Measurements from ENCODE around the gene NOC4L. TPM values are rescaled to one million over a fixed set of nuclear protein-coding genes. Genes with fewer than 3 reads are reported as not detected.

Gene NOC4L
- total RNA-seq, 1 experiment from 2014 or later, result 29.8 TPM

DNA sequence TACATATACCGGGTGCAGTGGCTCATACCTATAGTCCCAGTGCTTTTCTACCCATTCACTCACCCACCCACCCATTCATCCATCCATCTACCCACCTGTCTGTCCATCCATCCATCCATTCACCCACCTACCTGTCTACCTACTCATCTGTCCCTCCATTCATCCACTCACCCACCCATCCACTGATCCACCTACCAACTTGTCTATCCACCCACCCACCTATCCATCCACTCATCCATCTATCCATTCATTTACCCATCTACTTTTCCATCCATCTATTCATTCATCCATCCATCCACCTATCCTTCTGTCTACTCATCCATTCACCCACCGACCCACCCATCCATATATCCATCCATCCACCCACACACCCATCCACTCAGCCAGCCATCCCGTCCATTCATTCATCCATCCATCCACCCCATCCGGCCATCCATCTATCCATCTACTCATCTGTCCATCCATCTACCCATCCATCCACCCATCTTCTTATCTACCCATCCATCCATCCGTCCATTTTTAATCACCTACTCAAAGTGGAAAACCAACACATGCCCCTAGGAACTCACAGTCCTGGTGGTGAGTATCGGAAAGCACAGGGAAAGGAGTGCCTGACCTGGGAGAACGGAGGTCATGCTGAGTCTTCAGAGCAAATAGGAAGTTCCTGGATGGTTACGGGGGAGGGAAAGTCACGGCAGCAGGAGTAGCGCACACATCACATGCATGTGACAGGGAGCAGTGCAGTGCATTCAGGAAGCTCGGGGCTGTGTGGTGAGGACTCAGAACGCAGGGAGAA lies 20.1 kb upstream of the NOC4L start:
- no peak overlapping the region for H3K4me3 ChIP-seq (ENCODE audit: low read depth in 2 of 2, low read length in 2 of 2)
- no peaks in the 10 kb centered on the region for H3K27me3 ChIP-seq (ENCODE audit: control insufficient read depth, insufficient read depth, low read length)
- POLR2A ChIA-PET, result no interaction called here
- DNase-seq (ENCODE audit: low read depth, low spot score) (no peak), ATAC-seq (no peak)
- CTCF ChIA-PET, result interaction anchor here (0.6 kb wide), 1 partner anchor 93 kb away, joined by 3 read pairs; no protein-coding TSS in a partner anchor
- intact Hi-C loops (cut with micrococcal nuclease; ENCODE audit: unreplicated experiment) (no loop called here), in situ Hi-C loops (cut with HindIII; ENCODE audit: low pct_unique_long_range_greater_than_20kb, low sequenced_read_pairs) (no loop called here)
- BruUV-seq (replicated peaks), result no TSS peak
- H3K9me3 ChIP-seq (ENCODE audit: control insufficient read depth, insufficient read depth, low read depth, low read length), result no peaks in the 10 kb centered on the region
- TF ChIP-seq POLR2AphosphoS5 (IDR thresholded peaks at IDR 0.05; ENCODE audit: low read depth, low read length), result no peak
- TF ChIP-seq, protein P1, sequence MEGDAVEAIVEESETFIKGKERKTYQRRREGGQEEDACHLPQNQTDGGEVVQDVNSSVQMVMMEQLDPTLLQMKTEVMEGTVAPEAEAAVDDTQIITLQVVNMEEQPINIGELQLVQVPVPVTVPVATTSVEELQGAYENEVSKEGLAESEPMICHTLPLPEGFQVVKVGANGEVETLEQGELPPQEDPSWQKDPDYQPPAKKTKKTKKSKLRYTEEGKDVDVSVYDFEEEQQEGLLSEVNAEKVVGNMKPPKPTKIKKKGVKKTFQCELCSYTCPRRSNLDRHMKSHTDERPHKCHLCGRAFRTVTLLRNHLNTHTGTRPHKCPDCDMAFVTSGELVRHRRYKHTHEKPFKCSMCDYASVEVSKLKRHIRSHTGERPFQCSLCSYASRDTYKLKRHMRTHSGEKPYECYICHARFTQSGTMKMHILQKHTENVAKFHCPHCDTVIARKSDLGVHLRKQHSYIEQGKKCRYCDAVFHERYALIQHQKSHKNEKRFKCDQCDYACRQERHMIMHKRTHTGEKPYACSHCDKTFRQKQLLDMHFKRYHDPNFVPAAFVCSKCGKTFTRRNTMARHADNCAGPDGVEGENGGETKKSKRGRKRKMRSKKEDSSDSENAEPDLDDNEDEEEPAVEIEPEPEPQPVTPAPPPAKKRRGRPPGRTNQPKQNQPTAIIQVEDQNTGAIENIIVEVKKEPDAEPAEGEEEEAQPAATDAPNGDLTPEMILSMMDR (IDR thresholded peaks at IDR 0.05), result no peak
- TF ChIP-seq, protein P2, sequence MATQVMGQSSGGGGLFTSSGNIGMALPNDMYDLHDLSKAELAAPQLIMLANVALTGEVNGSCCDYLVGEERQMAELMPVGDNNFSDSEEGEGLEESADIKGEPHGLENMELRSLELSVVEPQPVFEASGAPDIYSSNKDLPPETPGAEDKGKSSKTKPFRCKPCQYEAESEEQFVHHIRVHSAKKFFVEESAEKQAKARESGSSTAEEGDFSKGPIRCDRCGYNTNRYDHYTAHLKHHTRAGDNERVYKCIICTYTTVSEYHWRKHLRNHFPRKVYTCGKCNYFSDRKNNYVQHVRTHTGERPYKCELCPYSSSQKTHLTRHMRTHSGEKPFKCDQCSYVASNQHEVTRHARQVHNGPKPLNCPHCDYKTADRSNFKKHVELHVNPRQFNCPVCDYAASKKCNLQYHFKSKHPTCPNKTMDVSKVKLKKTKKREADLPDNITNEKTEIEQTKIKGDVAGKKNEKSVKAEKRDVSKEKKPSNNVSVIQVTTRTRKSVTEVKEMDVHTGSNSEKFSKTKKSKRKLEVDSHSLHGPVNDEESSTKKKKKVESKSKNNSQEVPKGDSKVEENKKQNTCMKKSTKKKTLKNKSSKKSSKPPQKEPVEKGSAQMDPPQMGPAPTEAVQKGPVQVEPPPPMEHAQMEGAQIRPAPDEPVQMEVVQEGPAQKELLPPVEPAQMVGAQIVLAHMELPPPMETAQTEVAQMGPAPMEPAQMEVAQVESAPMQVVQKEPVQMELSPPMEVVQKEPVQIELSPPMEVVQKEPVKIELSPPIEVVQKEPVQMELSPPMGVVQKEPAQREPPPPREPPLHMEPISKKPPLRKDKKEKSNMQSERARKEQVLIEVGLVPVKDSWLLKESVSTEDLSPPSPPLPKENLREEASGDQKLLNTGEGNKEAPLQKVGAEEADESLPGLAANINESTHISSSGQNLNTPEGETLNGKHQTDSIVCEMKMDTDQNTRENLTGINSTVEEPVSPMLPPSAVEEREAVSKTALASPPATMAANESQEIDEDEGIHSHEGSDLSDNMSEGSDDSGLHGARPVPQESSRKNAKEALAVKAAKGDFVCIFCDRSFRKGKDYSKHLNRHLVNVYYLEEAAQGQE (IDR thresholded peaks at IDR 0.05; ENCODE audit: insufficient read depth in 1 of 2, low read depth in 2 of 2, low read length in 1 of 2), result no peak
- no peak for TF ChIP-seq SIN3A (IDR thresholded peaks at IDR 0.05; ENCODE audit: borderline replicate concordance, insufficient read depth, low read depth, low read length)
- TF ChIP-seq TCF7L2 (IDR thresholded peaks at IDR 0.05; ENCODE audit: low read depth, low read length), result no peak
- no peaks in the 10 kb centered on the region for H3K4me1 ChIP-seq (ENCODE audit: control insufficient read depth, insufficient read depth, low read length)
- peaks cover 24% of the 10 kb centered on the region for H3K36me3 ChIP-seq (ENCODE audit: control insufficient read depth, insufficient read depth, low read length)
- no peak overlapping the region for H3K27ac ChIP-seq (ENCODE audit: low read length)

DNA sequence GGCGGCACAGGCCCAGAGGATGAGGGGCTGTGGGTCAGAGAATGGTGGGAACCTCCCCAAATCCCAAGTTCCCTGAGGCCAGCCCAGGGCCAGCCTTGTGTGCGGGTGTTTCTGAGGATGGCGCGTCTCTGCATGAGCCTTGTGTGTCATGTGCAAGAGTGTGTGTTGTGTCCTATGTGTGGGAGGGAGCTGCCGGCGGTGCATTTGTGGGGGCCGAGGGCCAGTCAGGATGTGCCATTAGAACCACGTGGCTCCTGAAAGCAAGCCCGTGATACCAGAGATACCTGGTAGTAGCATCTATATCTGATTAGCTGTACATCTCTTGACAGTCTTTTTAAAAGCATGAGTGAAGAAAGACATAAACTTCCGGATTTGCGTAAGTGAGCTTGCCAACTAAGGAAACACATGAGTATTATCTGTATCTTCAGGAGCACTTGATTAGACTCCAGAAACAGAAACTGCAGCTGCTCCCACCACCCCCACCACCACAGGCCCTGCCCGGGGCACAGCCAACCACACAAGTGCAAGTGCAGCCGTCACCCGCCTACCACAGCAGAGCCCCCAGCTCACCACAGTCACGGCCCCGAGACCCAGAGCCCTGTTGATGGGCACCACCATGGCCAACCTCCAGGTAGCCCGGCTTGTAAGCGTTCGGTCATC lies 19.4 kb upstream of the NOC4L start:
- no TSS peak for BruUV-seq (replicated peaks)
- no peak for TF ChIP-seq TCF7L2 (IDR thresholded peaks at IDR 0.05; ENCODE audit: low read depth, low read length)
- TF ChIP-seq, protein P1 (IDR thresholded peaks at IDR 0.05), result no peak
- no peak for TF ChIP-seq POLR2AphosphoS5 (IDR thresholded peaks at IDR 0.05; ENCODE audit: low read depth, low read length)
- TF ChIP-seq SIN3A (IDR thresholded peaks at IDR 0.05; ENCODE audit: borderline replicate concordance, insufficient read depth, low read depth, low read length), result no peak
- TF ChIP-seq, protein P2 (IDR thresholded peaks at IDR 0.05; ENCODE audit: insufficient read depth in 1 of 2, low read depth in 2 of 2, low read length in 1 of 2), result no peak
- ATAC-seq, result no peak
- Histone ChIP-seq H3K9me3 (ENCODE audit: control insufficient read depth, insufficient read depth, low read depth, low read length) (no peaks in the 10 kb centered on the region), H3K4me1 (ENCODE audit: control insufficient read depth, insufficient read depth, low read length) (no peaks in the 10 kb centered on the region), H3K27me3 (ENCODE audit: control insufficient read depth, insufficient read depth, low read length) (no peaks in the 10 kb centered on the region), H3K27ac (ENCODE audit: low read length) (no peak overlapping the region), H3K4me3 (ENCODE audit: low read depth in 2 of 2, low read length in 2 of 2) (no peak overlapping the region), H3K36me3 (ENCODE audit: control insufficient read depth, insufficient read depth, low read length) (peaks cover 24% of the 10 kb centered on the region)
- DNase-seq (ENCODE audit: low read depth, low spot score), result no peak
- ChIA-PET POLR2A (no interaction called here), CTCF (no interaction called here)
- in situ Hi-C loops (cut with HindIII; ENCODE audit: low pct_unique_long_range_greater_than_20kb, low sequenced_read_pairs), result no loop called here
- intact Hi-C loops (cut with micrococcal nuclease; ENCODE audit: unreplicated experiment), result no loop called here
